H54 (cell line): Measurements from ENCODE around the gene IVNS1ABP.

Experiments used
- DNase-seq: peaks from one replicate; pipeline ENCODE4 v3.0.0; 2011; ENCODE audit warnings: low spot score, mixed read lengths; ENCODE audit not compliant: insufficient read length
- FAIRE-seq: peaks from 3 replicates; lab custom pipeline; 2011; peaks lifted over from hg19 to GRCh38; lab: Jason Lieb, UNC
- POLR2A ChIP-seq: IDR thresholded peaks from 2 replicates; pipeline ENCODE4 v1.6.1; 2011; ENCODE audit warnings: low read depth, mild to moderate bottlenecking, low read length

The IVNS1ABP gene

DNA sequence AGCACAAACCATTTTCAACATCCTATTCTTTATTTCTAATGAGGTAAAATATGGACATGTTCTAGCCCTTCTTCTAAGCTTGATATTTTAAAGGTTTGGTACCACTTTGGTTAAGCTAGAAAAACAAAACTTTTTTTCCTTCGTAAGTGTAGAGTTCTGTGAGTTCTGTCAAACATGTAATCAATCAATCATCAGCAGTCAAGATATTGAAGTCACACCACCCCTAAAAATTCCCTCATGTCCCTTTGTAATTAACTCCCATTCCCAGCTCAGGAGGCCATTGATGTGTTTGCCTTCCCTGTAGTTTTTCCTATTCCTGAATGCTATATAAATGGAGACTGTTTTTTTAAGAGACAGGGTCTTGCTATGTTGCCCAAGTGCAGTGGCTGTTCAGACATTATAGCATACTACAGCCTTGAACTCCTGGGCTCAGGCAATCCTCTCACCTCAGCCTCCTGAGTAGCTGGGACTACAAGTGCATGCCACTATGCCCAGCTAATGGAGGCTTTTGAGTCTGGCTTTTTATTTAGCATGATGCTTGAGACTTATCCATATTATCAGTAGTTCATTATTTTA, 23.0 kb downstream of the IVNS1ABP start:
- no peak for TF ChIP-seq POLR2A
- no peak for FAIRE-seq

DNA sequence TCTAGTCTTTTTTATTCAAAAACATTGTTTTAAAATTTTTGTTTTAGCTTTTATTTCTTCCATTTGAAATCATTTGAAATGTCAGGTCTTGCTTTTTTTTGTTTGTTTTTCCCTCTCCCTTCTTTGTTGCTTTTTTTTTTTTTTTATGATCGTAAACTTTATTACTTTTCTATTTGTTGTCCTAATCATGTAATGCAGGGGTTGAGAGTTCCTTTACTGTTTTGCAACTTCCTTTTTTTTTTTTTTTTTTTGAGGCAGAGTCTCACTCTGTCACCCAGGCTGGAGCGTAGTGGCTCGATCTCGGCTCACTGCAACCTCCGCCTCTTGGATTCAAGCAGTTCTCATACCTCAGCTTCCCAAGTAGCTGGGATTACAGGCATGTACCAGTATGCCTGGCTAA, 24.8 kb downstream of the IVNS1ABP start:
- FAIRE-seq: no peak
- no peak for TF ChIP-seq POLR2A
- DNase-seq: no peak

More for the DNA sequence above, 23.0 kb downstream of the IVNS1ABP start:
- no peak for DNase-seq

DNA sequence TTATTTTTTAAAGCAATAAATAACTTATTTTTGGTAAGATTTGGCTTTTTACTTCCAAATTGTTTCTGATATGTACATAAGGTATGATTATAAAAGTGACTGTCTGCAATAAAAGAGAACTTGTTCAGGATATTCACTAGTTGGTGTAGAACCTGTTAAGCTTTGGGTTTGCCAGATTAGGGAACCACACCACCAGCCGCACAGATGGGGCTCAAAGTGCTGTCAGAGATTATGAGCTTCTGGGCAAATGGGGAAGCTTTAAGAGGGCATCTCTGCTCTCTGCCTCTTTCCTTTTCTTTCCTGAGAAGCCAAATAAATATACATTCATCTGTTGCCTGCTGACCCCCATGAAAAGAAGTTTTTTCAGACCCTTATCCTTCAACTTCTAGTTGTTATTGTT, 25.4 kb downstream of the IVNS1ABP start:
- no peak for FAIRE-seq
- no peak for TF ChIP-seq POLR2A
- DNase-seq: no peak

DNA sequence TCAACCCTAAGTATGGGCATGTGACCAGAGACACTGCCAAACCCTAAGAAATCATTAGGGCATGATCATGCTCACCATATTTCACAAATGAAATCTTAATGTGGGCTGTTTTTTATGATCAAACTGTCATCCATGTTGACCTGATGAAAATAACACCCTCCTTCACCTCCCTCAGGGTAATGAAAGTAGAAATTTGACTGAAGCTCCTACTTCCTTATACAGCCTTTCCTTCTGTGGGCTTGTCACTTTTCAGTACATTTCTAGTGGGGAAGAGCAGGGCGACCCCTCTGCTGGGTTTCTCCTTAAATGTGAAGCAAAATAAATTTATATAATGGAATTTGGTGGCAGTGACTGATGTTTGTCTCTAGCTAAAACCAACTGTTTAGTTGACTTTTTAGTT, 25.9 kb downstream of the IVNS1ABP start:
- TF ChIP-seq POLR2A: no peak
- FAIRE-seq: no peak
- DNase-seq: no peak

DNA sequence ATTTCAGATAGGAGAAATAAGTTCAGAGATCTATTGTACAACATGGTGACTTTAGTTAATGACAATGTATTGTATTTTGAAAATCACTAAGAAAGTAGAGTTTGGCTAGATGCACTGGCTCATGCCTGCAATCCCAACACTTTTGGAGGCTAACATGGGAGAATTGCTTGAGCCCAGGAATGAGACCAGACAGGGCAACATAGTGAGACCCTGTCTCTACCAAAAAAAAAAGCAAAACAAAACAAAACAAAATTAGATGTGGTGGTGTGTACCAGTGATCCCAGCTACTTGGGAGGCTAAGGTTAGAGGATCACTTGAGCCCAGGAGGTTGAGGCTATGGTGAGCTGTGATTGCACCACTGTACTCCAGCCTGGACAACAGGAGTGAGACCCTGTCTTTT, 27.2 kb downstream of the IVNS1ABP start:
- DNase-seq: no peak
- no peak for FAIRE-seq

DNA sequence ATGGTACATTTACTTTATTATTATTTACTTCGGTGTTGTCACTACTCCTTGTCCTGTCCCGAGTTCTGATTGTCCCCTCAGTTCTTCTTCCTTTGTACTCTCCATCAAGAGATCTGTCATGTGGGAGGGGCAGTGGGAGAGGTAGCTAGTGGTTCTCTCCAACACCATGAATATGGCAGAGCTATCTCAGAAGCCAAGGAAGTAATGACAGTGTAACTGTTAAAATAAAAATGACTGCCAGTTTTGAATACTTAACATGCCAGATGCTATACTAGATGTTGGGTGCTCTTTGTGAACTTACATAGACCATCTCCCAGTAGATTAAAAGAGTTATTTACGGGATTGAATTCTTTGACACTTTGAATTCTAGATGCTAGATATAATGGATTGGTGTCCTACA, 28.6 kb downstream of the IVNS1ABP start:
- no peak for DNase-seq
- TF ChIP-seq POLR2A: no peak
- FAIRE-seq: no peak

More for the DNA sequence above, 27.2 kb downstream of the IVNS1ABP start:
- no peak for TF ChIP-seq POLR2A

DNA sequence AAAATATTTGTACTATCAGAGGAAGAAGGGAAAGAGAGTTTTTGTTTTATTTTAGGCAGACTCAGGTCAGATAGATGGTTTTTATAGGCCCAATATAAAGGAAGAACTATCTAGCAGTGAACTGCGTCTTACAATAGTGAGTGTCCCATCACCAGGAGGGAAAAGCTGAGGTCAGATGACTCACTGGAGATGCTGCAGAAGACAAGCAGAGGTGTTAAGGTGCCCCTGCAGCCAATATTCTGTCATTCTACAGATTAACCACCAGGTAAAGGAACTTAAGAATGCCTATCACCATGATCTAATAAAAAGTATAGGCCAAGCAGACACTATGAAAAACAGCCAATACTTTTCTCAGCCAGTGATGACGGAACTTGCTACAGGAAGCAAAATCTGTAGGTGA, 29.6 kb downstream of the IVNS1ABP start:
- no peak for FAIRE-seq
- no peak for DNase-seq
- TF ChIP-seq POLR2A: no peak

DNA sequence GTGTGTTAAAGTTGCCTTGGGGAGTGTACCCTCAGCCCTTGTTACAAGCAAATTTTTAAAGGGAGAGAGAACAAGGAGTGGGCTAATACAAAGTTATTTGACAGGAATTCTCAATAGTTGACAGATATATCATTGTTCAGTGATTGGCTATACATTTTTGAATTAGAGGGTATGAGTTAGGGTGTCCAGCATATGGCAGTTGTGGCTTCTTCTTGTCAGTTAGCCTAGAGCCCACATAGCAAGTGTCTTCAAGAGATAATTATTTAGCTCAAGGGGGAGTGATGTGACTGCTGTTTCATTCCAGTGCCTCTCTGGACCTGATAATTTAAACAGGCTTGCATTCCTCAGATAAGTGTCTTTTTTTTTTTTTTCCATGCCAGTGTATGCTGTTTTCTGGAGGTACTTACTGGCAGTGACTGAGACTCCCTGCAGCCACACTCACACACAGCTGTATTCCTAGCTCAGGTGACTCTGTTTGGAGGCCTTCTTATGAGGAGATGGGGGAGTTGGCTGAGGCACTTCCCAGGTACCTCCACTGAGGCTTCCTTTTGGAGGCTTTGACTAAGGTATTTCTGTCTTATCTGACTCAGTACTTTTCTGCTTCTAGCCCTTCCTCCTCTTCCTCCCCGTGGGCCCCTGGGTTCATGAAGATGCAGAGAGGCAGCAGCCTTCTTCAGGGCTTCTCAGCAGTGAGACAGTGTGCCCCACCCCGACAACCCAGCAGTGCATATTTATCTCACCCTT, 32.3 kb downstream of the IVNS1ABP start:
- DNase-seq (no peak), FAIRE-seq (no peak)
- no peak for TF ChIP-seq POLR2A

DNA sequence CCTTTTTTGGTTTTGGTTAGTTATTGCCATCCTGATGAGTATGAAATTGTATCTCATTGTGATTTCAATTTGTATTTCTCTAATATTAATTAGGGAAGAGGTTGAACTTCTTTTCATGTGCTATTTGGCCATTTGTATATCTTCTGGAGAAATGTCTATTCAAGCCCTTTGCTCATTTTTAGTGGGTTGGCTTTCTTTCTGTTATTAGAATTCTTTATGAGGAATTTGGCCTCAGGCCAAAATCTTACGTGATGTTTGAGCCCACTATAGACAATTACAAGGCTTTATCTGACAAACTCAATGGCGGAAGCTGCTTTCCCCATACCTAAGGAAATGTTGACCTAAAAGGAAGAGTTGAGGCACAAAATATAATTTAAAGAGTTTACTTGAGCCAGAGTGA, 32.9 kb downstream of the IVNS1ABP start:
- DNase-seq (no peak), FAIRE-seq (no peak)
- TF ChIP-seq POLR2A: no peak

DNA sequence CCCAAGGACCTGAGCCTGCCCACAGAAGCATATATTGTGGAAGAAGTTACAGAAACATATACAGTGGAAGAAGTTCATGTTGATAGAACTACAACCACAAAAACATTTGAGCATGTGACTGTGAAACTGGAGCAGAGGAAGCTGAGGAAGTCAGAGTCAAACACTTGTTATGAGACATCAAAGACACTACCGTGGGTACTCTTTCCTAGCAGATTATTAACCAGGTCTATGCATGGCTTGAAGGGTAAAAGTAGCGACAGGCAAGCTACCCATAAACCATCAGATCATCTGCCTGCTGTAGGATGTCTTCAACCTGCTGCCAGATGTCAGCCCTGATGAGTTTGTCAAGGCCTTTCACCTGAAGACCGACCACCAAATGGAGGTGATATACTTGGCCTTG, 35.8 kb downstream of the IVNS1ABP start:
- DNase-seq (no peak), FAIRE-seq (no peak)
- no peak for TF ChIP-seq POLR2A

DNA sequence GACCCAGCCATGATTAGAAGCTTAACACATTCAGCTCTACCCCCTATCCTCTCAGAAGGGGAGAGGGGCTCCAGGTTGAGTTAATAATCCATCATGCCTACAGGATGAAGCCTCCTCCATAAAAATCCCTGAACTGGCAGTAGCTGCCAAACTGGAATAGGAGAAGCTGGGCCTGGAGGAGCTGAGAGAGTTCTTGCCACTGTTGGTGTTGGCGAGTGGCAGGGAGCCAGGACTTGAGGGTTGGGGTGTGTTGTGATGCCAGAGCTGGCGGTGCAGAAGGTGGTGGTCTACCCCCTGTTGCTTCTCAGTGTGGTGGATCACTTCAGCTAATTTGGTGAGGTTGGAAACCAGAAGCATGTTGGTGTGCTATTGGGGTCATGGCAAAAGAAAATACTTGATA, 36.5 kb downstream of the IVNS1ABP start:
- no peak for DNase-seq
- FAIRE-seq: no peak
- no peak for TF ChIP-seq POLR2A

DNA sequence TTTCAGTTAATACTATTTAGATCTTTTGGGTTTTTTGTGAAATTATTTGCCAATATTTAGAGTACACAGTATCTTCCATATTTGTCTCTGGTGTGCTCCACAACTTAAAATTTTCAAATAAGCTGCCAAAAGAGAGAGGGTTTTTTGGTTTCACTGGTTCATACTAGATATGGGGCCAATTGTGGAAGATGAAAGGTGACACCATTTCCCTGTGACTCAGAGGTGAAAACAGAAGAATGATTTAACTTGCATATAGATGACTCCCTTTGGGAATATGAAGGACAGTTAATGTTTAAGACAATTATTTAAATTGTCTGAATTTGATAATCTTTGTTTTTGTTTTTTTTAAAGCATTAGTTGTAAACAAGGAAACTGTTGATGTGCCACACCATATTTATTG, 37.5 kb downstream of the IVNS1ABP start:
- FAIRE-seq (peak; percentile 15), DNase-seq (no peak)
- no peak for TF ChIP-seq POLR2A

DNA sequence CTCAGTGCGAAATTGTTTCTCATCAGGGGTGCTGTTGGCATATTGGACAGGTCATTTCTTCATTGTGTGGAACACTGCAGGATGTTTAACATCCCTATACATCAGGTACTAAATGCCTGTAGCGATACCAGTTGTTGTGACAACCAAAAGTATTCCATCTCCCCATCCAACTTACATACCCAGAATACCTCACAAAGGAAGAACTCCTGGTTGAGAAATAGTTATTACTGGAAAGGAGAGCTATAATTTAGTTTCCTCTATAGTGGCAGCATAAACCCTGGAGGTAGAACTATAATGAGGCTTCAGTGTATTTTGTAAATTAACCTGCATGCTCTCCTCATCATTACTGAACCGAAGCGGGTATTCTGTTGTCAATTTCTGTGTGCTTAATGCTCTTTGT, 45.1 kb downstream of the IVNS1ABP start:
- FAIRE-seq (no peak), DNase-seq (no peak)
- TF ChIP-seq POLR2A: no peak

DNA sequence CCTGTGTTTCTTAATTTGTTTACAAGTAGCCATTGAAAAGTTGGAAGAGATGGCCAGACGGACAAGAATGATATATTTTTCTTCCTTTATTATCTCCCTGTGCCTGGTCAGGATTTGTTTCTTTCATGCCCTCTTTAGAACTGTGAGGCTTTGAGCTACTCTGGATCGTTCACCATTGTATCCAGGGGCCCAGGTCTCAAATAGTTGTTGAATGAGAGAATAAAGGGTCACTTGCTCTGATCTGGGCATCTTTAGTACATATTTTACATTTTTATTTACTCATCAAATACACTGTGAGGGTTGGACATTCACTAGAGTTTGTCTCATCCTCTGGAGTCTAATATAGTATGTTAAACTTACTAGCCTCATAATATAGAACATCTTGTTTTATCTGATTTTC, 48.7 kb downstream of the IVNS1ABP start:
- FAIRE-seq: no peak
- TF ChIP-seq POLR2A: no peak

DNA sequence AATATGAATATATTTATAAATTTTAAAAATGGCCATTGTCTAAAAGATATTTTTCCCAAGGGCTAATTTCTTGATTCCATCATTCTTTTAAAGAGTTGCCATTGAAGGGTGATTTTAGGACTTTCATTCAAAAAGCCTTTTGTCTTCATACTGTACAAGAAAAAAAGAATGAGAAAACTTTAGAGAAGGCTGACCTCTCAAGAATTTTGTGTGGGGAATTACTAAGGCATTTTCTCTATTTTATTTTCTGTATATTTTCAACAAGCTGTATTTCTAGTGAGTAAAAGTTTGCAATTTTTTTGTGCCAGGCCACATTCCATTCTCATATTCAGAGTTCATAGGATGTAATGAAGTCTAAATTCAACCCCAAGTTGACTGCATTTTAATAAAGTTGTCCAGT, 49.3 kb downstream of the IVNS1ABP start:
- no peak for DNase-seq
- no peak for FAIRE-seq
- TF ChIP-seq POLR2A: no peak

More for the DNA sequence above, 48.7 kb downstream of the IVNS1ABP start:
- DNase-seq: no peak
